Activated CD4-positive, alpha-beta T cell treated with anti-CD3 and anti-CD28 coated beads, Interleukin-2, amount 50 U/mL, for 48 hours (primary cell): Measurements from ENCODE around the gene DEPP1.

Source experiments
- DNase-seq, 2 experiments: peaks; one replicate each; pipeline ENCODE4 v3.0.0-alpha.2; 2020

Gene DEPP1

GRCh38 chr10:44993226-44993921 lies 14.8 kb upstream of the DEPP1 start:
- DNase-seq, result no peak

GRCh38 chr10:44992732-44993225 lies 14.2 kb upstream of the DEPP1 start:
- DNase-seq, result no peak

- DNase-seq, result no peak
Measured at GRCh38 chr10:44992070-44992731, 13.6 kb upstream of the DEPP1 start.

GRCh38 chr10:44991571-44991970 lies 13.0 kb upstream of the DEPP1 start:
- DNase-seq, result no peak

GRCh38 chr10:44990965-44991364 lies 12.4 kb upstream of the DEPP1 start:
- no peak for DNase-seq

GRCh38 chr10:44990302-44990655 lies 11.7 kb upstream of the DEPP1 start:
- DNase-seq, result peak in 1 of 2 experiments; percentile 2

- peak in 1 of 2 experiments; percentile 1 for DNase-seq
Measured at GRCh38 chr10:44989597-44990301, 11.1 kb upstream of the DEPP1 start.

- peak in 1 of 2 experiments; percentile 1 for DNase-seq
Measured at GRCh38 chr10:44988957-44989585, 10.5 kb upstream of the DEPP1 start.

GRCh38 chr10:44986670-44987069 lies 8.1 kb upstream of the DEPP1 start:
- DNase-seq, result no peak

- DNase-seq, result no peak
Measured at GRCh38 chr10:44986179-44986578, 7.6 kb upstream of the DEPP1 start.

GRCh38 chr10:44985175-44985681 lies 6.6 kb upstream of the DEPP1 start:
- DNase-seq, result no peak

GRCh38 chr10:44984671-44985101 lies 6.1 kb upstream of the DEPP1 start:
- DNase-seq, result no peak

- DNase-seq, result no peak
Measured at GRCh38 chr10:44983895-44984278, 5.3 kb upstream of the DEPP1 start.

GRCh38 chr10:44983066-44983894 lies 4.7 kb upstream of the DEPP1 start:
- DNase-seq, result no peak

- DNase-seq, result no peak
Measured at GRCh38 chr10:44982496-44982895, 3.9 kb upstream of the DEPP1 start.

- no peak for DNase-seq
Measured at GRCh38 chr10:44982114-44982460, 3.5 kb upstream of the DEPP1 start.

- DNase-seq, result no peak
Measured at GRCh38 chr10:44981172-44982113, 2.8 kb upstream of the DEPP1 start.

GRCh38 chr10:44980309-44981171 lies 1.9 kb upstream of the DEPP1 start:
- no peak for DNase-seq

GRCh38 chr10:44979281-44980191 lies 927 bp upstream of the DEPP1 start:
- no peak for DNase-seq
